ENCODE measurements around the gene PCGF5.
"Not testable (repeated sequence)": the region's sequence is repeated elsewhere in the genome, so short reads cannot be mapped to it uniquely, and the experiment has no call there.

Gene PCGF5

GRCh38 chr10:91220194-91220953 is at the start of gene PCGF5:
Gene PCGF5 (plus strand): TSS chr10:91220663. CDS start chr10:91222872, 2,209 bp downstream.
- DNase-seq (ENCODE audit: low read depth in 2 of 3, low spot score in 1 of 3): peak; percentile 85 to 88 (median 87)

- DNase-seq (ENCODE audit: low read depth in 2 of 3, low spot score in 1 of 3): no peak
These were observed 49.0 kb upstream of the PCGF5 start for GRCh38 chr10:91171485-91171884.

DNA sequence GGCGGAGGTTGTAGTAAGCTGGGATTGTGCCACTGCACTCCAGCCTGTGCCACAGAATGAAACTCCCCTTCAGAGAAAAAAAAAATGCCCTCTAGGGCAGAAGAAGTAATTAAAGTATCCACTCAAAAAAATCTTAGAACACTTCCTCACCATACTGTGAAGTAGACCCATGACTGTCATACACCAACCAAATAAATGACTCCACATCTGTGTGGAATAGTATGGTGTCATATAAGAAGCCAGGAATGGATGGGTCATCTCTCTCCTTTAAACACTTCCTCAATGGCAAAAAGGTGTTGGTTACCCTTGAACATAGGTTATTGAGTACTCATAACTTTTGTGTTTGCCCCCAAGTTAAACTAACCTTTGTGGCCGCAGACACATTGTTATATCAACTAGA is 48.1 kb upstream of the PCGF5 start:
- DNase-seq (ENCODE audit: low read depth in 2 of 3, low spot score in 1 of 3): no peak

DNA sequence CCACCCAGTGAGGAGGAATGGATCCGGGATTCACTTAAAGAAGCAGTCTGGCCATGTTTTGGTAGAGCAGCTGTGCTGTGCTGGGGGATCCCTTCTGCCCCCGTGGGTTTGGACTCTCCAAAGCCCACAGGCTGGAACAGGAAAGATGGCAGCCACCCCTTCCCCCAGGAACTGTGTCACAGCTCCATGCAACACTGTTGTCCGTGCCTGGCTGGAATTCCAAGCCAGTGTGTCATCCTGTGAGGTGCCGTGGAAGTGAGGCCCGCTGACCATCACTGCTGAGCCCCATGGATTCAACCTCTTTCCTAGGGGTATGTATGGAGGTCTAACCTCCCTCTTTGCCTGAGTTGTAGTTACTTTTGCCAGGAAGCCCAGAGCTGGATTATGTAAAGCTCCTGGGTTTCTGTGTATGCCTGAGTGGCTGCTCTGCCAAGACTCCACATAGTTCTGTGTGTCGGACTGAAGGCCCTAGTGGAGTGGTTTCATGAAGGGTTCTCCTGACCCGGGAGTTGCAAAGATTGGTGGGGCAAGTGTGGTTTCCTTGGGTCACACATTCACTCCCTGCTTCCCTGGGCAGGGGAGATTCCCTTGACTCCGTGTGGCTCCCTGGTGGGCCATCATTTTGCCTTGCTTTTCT is 35.1 kb upstream of the PCGF5 start:
- DNase-seq (ENCODE audit: low read depth in 2 of 3, low spot score in 1 of 3): no peak

- no peak for DNase-seq (ENCODE audit: low read depth in 2 of 3, low spot score in 1 of 3)
These were observed 33.3 kb upstream of the PCGF5 start for GRCh38 chr10:91187156-91187555.

- not testable (repeated sequence) for DNase-seq (ENCODE audit: low read depth in 2 of 3, low spot score in 1 of 3)
These were observed 32.5 kb upstream of the PCGF5 start for GRCh38 chr10:91188010-91188409.

DNA sequence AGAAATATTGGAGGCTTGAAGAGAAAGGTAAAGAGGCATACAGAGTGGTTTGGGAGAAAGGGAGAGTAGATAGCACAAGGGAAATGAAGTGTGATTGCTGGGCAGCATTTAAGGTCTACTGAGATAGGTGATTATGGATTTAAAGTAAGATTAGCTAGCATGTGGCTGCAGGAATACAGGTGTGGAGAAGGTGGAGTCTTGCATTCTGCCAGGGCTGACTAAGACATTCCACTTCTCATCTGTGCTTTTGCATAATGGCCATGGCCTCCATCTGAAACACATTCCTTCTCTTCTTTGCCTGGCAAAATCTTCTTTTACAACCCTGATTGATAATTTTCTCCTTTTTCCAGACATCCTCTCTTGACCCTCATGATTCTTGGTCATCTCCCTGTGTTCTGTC is 31.6 kb upstream of the PCGF5 start:
- no peak for DNase-seq (ENCODE audit: low read depth in 2 of 3, low spot score in 1 of 3)

- no peak for DNase-seq (ENCODE audit: low read depth in 2 of 3, low spot score in 1 of 3)
These were observed 30.0 kb upstream of the PCGF5 start for GRCh38 chr10:91190388-91190870.

- no peak for DNase-seq (ENCODE audit: low read depth in 2 of 3, low spot score in 1 of 3)
These were observed 29.4 kb upstream of the PCGF5 start for GRCh38 chr10:91190876-91191583.

- no peak for DNase-seq (ENCODE audit: low read depth in 2 of 3, low spot score in 1 of 3)
These were observed 28.9 kb upstream of the PCGF5 start for GRCh38 chr10:91191584-91191919.

DNA sequence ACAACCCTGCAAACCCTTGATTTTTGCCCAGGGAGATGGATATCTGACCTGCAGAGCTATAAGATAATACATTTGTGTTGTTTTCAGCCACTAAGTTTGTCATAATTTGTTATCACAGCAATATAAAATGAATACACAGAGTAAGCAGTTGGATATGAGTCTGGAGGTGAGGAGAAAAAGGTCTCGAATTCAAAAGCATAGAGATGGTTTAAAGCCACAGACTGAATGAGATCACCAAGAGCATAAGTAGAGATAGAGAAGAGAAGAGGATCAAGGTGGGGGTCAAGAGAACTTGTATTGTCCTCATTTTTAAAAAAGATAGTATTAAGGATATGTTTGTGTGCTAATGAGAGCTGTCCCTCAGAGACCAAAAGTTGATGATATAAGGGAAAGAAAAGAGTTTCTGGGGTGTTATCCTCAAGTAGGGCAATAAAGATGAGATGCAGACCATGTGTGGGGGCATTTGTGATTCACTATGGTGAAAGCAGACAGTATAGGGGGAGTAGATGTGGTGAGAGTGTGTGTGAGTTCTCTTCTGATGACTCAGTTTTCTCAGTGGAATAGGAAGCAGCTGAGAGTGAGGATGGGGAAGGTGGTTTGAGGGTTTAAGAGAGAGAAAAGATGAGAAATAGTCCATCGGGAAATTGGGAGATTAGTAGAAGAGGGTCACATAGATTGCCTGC is 25.8 kb upstream of the PCGF5 start:
- no peak for DNase-seq (ENCODE audit: low read depth in 2 of 3, low spot score in 1 of 3)

GRCh38 chr10:91196268-91197048 is 24.0 kb upstream of the PCGF5 start:
- no peak for DNase-seq (ENCODE audit: low read depth in 2 of 3, low spot score in 1 of 3)

DNA sequence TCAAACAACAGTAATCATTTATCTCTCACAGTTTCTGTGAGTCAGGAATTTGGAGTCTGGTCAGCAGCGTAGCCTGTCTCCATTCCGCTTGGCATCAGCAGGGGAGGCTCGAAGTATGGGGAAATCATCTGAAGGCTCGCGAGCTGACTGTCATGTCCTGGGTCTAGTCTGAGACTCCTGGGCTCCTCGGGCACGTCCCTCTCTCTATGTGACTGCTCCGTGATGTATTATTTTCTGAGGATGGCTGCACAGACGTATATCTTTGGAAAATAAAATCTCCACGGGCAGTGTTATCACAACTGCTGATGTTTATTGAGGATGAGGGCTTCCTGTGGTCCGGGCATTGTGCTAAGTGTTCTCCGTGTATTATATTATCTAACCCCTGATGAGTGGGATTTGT is 23.3 kb upstream of the PCGF5 start:
- no peak for DNase-seq (ENCODE audit: low read depth in 2 of 3, low spot score in 1 of 3)

GRCh38 chr10:91198781-91199180 is 21.7 kb upstream of the PCGF5 start:
- DNase-seq (ENCODE audit: low read depth in 2 of 3, low spot score in 1 of 3): no peak

DNA sequence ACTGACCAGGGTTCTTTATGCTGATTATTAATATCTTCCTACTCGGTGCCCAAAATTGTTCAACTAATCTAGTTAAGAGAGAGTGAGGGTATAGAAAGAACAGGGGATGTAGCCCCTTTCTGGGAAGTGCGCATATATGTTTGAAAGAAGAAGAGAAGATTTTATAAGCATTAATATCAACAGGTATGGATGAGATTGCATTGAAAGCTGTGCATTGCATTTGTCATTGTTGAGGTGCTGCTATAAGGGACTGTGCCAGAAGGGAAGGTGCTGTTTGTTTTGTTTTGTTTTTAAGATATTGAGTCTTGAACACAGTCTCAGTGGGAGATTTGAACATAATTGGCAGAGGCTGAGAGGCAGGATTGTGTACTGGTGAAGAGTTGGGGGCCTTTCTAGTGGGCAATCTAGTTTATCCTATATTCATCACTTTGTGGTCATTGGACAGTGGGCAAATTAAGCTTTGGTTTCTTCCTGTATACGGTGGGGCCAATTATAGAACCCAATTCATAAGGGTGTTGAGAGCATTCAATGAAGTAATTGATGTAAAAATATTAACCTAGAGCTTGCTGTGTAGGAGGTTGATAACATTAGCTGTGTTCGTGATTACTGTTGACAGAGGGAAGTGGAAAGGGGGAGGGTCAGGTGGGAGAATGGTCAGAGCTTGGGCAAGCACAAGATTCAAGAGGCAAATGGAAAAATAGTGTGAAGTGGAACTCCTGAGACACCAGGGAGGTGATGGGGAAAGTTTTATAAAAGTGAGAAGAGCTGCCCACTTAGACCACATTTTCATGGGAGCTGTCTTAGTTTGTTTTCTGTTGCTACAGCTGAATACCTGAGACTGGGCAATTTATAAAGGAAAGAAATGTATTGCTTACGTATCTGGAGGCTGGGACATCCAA is 19.9 kb upstream of the PCGF5 start:
- no peak for DNase-seq (ENCODE audit: low read depth in 2 of 3, low spot score in 1 of 3)

DNA sequence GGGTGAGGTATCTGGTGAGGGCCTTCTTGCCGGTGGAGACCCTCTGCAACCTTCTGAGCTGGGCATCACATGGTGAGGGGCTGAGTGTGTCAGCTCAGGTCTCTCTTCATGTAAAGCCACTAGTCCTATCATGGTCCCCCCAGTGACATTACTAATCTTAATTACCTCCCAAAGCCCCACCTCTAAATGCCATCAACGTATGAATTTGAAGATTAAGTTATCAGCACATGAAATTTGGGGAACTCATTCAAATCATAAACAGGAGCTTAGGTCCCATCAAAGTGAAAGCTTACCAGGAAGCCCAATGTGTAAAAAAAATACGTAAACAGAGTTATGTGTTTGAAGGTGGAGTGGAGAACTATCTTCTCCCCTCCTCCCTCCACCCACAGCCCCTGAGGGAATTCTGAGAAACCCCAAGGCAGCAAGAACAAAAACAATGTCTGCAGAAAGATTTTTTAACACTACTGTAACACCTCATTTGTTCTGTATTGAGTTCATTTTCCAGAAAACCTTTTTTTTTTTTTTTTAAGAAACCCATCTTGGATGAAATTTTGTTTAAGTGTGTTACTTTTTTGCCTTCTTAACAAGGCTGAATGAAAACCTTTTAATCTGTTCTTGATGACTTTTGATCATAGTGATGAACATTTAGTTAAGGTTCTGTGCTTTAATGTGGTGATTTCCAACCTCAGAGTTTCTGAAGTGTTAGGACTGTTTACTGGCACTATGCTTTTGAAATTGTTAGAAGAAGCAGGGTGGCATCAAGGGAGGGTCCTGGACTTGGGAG is 19.1 kb upstream of the PCGF5 start:
- DNase-seq (ENCODE audit: low read depth in 2 of 3, low spot score in 1 of 3): no peak

- DNase-seq (ENCODE audit: low read depth in 2 of 3, low spot score in 1 of 3): no peak
These were observed 14.0 kb upstream of the PCGF5 start for GRCh38 chr10:91206427-91206826.

GRCh38 chr10:91206837-91207474 is 13.5 kb upstream of the PCGF5 start:
- DNase-seq (ENCODE audit: low read depth in 2 of 3, low spot score in 1 of 3): no peak

GRCh38 chr10:91208642-91209041 is 11.8 kb upstream of the PCGF5 start:
- DNase-seq (ENCODE audit: low read depth in 2 of 3, low spot score in 1 of 3): no peak

All from stimulated activated CD4-positive, alpha-beta T cell treated with anti-CD3 and anti-CD28 coated beads, Interleukin-12 subunit alpha, Interleukin-12 subunit beta, amount 100 ng/mL, for 48 hours (primary cell).